ENCODE results near the gene PRPF40B. TPM values are rescaled to one million over a fixed set of nuclear protein-coding genes. Genes with fewer than 3 reads are reported as not detected.

Gene PRPF40B
- total RNA-seq: 10 to 100 TPM; 10.4 to 34.0 (median 32.8) TPM

- Histone ChIP-seq H3K4me1 (peaks cover 0 to 6% of the 10 kb centered on the region in 2 donors), H3K4me3 (peak within 1 kb of the TSS; percentile 51 to 77 (median 68)), H3K36me3 (no peaks in the 10 kb centered on the region), H3K27me3 (no peaks in the 10 kb centered on the region), H3K9me3 (no peaks in the 10 kb centered on the region), H3K27ac (peak within 1 kb of the TSS; percentile 93 to 96)
- peak; percentile 82 to 85 for DNase-seq (ENCODE audit: low spot score in 2 of 2)
- TF ChIP-seq, protein P1, sequence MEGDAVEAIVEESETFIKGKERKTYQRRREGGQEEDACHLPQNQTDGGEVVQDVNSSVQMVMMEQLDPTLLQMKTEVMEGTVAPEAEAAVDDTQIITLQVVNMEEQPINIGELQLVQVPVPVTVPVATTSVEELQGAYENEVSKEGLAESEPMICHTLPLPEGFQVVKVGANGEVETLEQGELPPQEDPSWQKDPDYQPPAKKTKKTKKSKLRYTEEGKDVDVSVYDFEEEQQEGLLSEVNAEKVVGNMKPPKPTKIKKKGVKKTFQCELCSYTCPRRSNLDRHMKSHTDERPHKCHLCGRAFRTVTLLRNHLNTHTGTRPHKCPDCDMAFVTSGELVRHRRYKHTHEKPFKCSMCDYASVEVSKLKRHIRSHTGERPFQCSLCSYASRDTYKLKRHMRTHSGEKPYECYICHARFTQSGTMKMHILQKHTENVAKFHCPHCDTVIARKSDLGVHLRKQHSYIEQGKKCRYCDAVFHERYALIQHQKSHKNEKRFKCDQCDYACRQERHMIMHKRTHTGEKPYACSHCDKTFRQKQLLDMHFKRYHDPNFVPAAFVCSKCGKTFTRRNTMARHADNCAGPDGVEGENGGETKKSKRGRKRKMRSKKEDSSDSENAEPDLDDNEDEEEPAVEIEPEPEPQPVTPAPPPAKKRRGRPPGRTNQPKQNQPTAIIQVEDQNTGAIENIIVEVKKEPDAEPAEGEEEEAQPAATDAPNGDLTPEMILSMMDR (IDR thresholded peaks at IDR 0.05): no peak
- peak; percentile 53 for TF ChIP-seq POLR2A (IDR thresholded peaks at IDR 0.05)
- TF ChIP-seq POLR2AphosphoS5 (IDR thresholded peaks at IDR 0.05): peak; percentile 54 to 71 (median 66)
- intact Hi-C loops (cut with DNase I; ENCODE audit: low total_unique reads): loop anchor here (1.0 kb wide), 1 partner anchor 29 kb away; no protein-coding TSS in a partner anchor
Observed at GRCh38 chr12:49623142-49623904, at the start of gene PRPF40B. Gene PRPF40B (plus strand): TSS chr12:49623561. CDS start chr12:49623591, 30 bp downstream.

DNA sequence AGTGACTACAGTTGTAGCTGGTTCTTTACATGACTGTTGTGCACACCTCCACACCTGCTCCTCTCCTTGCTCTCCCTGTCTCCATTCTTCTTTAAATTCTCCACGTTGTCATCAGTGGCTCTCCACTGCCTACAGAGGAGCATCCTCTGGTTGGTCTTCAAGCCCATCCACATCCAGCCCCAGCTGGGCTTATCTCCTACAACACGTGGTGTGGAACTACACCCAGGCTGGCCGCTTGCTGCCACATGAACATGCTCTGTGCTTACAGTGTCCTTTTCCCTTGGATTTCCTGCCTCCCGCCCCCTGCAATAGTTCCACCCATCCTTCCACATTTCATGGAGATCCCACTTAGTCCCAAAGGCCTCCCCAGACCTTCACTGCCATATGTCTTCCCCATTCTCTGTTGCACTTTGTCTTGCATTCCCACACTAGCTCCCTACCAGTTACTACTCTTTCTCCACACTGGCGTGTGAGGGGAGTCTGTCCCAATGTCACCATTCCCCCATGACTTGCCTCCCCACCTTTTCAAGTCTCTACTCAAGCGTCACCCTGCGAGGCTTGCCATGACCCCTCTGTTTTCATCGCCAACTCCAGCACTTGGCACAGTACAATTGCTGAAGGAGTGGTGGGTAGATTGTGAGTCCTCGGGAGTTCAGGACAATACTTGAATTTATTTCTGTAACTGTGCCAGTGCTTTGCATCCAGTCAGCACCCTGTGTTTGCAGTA is 45.6 kb upstream of the PRPF40B start:
- DNase-seq (ENCODE audit: low spot score in 2 of 2): no peak
- Histone ChIP-seq H3K36me3 (no peaks in the 10 kb centered on the region), H3K27me3 (no peaks in the 10 kb centered on the region), H3K27ac (no peak overlapping the region), H3K4me1 (no peaks in the 10 kb centered on the region), H3K9me3 (no peaks in the 10 kb centered on the region), H3K4me3 (no peak overlapping the region)
- intact Hi-C loops (cut with DNase I; ENCODE audit: low total_unique reads): no loop called here
- TF ChIP-seq POLR2AphosphoS5 (IDR thresholded peaks at IDR 0.05): no peak
- no peak for TF ChIP-seq POLR2A (IDR thresholded peaks at IDR 0.05)
- TF ChIP-seq, protein P1 (IDR thresholded peaks at IDR 0.05): no peak

DNA sequence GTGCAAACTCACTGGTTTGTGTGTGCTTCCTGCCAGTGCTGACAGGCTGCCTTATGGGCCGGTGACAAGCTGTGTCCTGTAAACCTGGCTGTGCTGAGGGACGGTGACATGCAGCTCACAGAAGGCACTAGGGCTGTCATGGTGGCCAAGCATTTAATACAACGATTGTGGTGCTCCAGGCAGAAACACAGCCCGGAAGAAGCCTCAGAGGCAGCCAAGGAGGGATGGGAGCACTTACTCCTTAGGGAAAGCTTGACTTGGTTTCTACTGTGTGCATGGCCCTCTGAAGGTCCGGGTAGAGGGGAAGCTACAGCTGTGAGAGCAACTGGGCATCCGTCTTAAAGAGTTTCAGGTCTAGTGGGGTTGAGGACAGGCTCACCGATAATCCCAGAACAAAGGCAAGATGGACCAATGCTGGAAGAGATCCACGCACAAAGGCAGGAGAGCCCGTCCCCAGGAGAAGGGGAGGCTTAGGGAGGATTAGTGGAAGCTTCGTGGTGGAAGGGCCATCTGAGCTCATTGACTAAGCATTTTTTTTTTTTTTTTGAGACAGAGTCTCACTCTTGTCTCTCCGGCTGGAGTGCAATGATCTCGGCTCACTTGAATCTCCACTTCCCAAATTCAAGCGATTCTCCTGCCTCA is 44.8 kb upstream of the PRPF40B start:
- TF ChIP-seq POLR2A (IDR thresholded peaks at IDR 0.05) (no peak), POLR2AphosphoS5 (IDR thresholded peaks at IDR 0.05) (no peak)
- TF ChIP-seq, protein P1 (IDR thresholded peaks at IDR 0.05): no peak
- Histone ChIP-seq H3K36me3 (no peaks in the 10 kb centered on the region), H3K9me3 (no peaks in the 10 kb centered on the region), H3K27me3 (no peaks in the 10 kb centered on the region), H3K27ac (no peak overlapping the region), H3K4me1 (no peaks in the 10 kb centered on the region), H3K4me3 (no peak overlapping the region)
- intact Hi-C loops (cut with DNase I; ENCODE audit: low total_unique reads): no loop called here
- DNase-seq (ENCODE audit: low spot score in 2 of 2): no peak

GRCh38 chr12:49580572-49581535 is 42.5 kb upstream of the PRPF40B start:
- TF ChIP-seq, protein P1 (IDR thresholded peaks at IDR 0.05): peak; percentile 28 to 71 (median 56)
- TF ChIP-seq POLR2AphosphoS5 (IDR thresholded peaks at IDR 0.05): no peak
- DNase-seq (ENCODE audit: low spot score in 2 of 2): peak in 1 of 2 donors; percentile 46
- Histone ChIP-seq H3K4me3 (no peak overlapping the region), H3K27ac (no peak overlapping the region), H3K4me1 (no peaks in the 10 kb centered on the region), H3K9me3 (no peaks in the 10 kb centered on the region), H3K27me3 (no peaks in the 10 kb centered on the region), H3K36me3 (no peaks in the 10 kb centered on the region)
- intact Hi-C loops (cut with DNase I; ENCODE audit: low total_unique reads): no loop called here

All from breast epithelium (tissue), 4 donors.